HepG2 (cell line): Measurements from ENCODE around the gene SPAG9. TPM values are rescaled to one million over a fixed set of nuclear protein-coding genes. Genes with fewer than 3 reads are reported as not detected.

ENCODE experiments used
- BCL6 ChIP-seq: IDR thresholded peaks from 2 replicates; pipeline ENCODE4 v1.6.1; 2016; ENCODE audit warnings: missing genetic modification reagents, missing compliant biosample characterization
- CHCHD3 ChIP-seq: sonication (generic); formaldehyde crosslinking; IDR thresholded peaks from 2 replicates; pipeline ENCODE4 v1.8.0; 2022; ENCODE audit warnings: mild to moderate bottlenecking, missing genetic modification reagents, moderate library complexity
- FOSL1 ChIP-seq: sonication (generic); formaldehyde crosslinking; IDR thresholded peaks from 2 replicates; pipeline ENCODE4 v1.9.0; 2021; ENCODE audit warnings: missing genetic modification reagents, borderline replicate concordance
- FOXA3 ChIP-seq: IDR thresholded peaks from 2 replicates; pipeline ENCODE4 v1.6.1; 2016; ENCODE audit warnings: missing genetic modification reagents, missing compliant biosample characterization
- FOXK2 ChIP-seq: fragments of 450-650 bp; IDR thresholded peaks from 2 replicates; pipeline ENCODE4 v1.6.1; 2016
- GABPA ChIP-seq, 2 experiments: IDR thresholded peaks; 2 replicates each; pipeline ENCODE4 v1.6.1; 2011 to 2016; ENCODE audit warnings: low read depth in 2 of 2, low read length in 1 of 2, missing biosample characterization in 1 of 2, missing genetic modification characterization in 1 of 2
- HES4 ChIP-seq: sonication (generic); formaldehyde crosslinking; IDR thresholded peaks from 2 replicates; pipeline ENCODE4 v1.9.0; 2021; ENCODE audit warnings: mild to moderate bottlenecking, missing genetic modification reagents, borderline replicate concordance
- KLF12 ChIP-seq: sonication (generic); formaldehyde crosslinking; IDR thresholded peaks from 2 replicates; pipeline ENCODE4 v1.4.0; 2020; ENCODE audit warnings: missing genetic modification reagents, borderline replicate concordance
- PAF1 ChIP-seq: IDR thresholded peaks from 2 replicates; pipeline ENCODE4 v1.6.1; 2016; ENCODE audit warnings: missing genetic modification reagents, missing compliant biosample characterization
- SKI ChIP-seq: fragments of 450-650 bp; IDR thresholded peaks from one replicate; pipeline ENCODE4 v1.6.1; 2018; ENCODE audit warnings: mild to moderate bottlenecking; ENCODE audit not compliant: partially characterized antibody
- SPEN ChIP-seq: sonication (generic); formaldehyde crosslinking; IDR thresholded peaks from 2 replicates; pipeline ENCODE4 v1.5.1; 2020; ENCODE audit warnings: low read depth, mild to moderate bottlenecking, missing genetic modification reagents
- TCF7 ChIP-seq: sonication (generic); IDR thresholded peaks from 2 replicates; pipeline ENCODE4 v1.6.1; 2016; ENCODE audit warnings: antibody characterized with exemption, low read depth
- TCF7L2 ChIP-seq: IDR thresholded peaks from 2 replicates; pipeline ENCODE4 v1.6.1; 2011; ENCODE audit warnings: mild to moderate bottlenecking, low read depth, low read length, moderate library complexity
- ZMYM3 ChIP-seq: sonication (generic); formaldehyde crosslinking; IDR thresholded peaks from 2 replicates; pipeline ENCODE4 v1.5.1; 2020; ENCODE audit warnings: mild to moderate bottlenecking, missing genetic modification reagents
- ZNF10 ChIP-seq: sonication (generic); formaldehyde crosslinking; IDR thresholded peaks from 2 replicates; pipeline ENCODE4 v1.4.0; 2020; ENCODE audit warnings: mild to moderate bottlenecking, low read depth, missing genetic modification reagents, borderline replicate concordance
- ZNF12 ChIP-seq: sonication (generic); formaldehyde crosslinking; IDR thresholded peaks from 2 replicates; pipeline ENCODE4 v1.5.0; 2020; ENCODE audit warnings: missing genetic modification reagents
- ZNF510 ChIP-seq: sonication (generic); formaldehyde crosslinking; IDR thresholded peaks from 2 replicates; pipeline ENCODE4 v1.4.0; 2020; ENCODE audit warnings: low read depth, mild to moderate bottlenecking, missing genetic modification reagents
- ZNF607 ChIP-seq: sonication (generic); formaldehyde crosslinking; IDR thresholded peaks from 2 replicates; pipeline ENCODE4 v1.5.1; 2020; ENCODE audit warnings: missing genetic modification reagents, mild to moderate bottlenecking, borderline replicate concordance
- polyA plus RNA-seq, 8 experiments: library from polyadenylated mRNA; depleted of rRNA in 3 of 8; stranded (reverse) in 7 of 8; unstranded in 1 of 8; fragments of >200 nt; fragmentation: Illumina TruSeq in 4 of 8; extraction: Trizol in 4 of 8; gene quantifications; 2 replicates each; pipeline versions ENCODE4 v1.2.1 to v1.2.3, GENCODE V29; 2011 to 2016; ENCODE audit warnings: low read depth in 4 of 8, missing spikeins in 1 of 8, mixed read lengths in 1 of 8; ENCODE audit not compliant: insufficient read depth in 1 of 8
- total RNA-seq, 5 experiments: library from RNA; depleted of rRNA; stranded (reverse); fragments of >200 nt; fragmentation: Illumina TruSeq; extraction: Trizol; gene quantifications; 2 replicates each; pipeline ENCODE4 v1.2.3, GENCODE V29; 2016; ENCODE audit warnings: low read depth in 1 of 5
- TF ChIP-seq, protein P1 (sequence below): sonication (generic); formaldehyde crosslinking; IDR thresholded peaks from 2 replicates; pipeline ENCODE4 v1.4.0; 2020; ENCODE audit warnings: missing genetic modification reagents
- TF ChIP-seq, protein P2 (sequence below): sonication (generic); formaldehyde crosslinking; IDR thresholded peaks from 2 replicates; pipeline ENCODE4 v1.4.0; 2020; ENCODE audit warnings: missing genetic modification reagents, borderline replicate concordance
- TF ChIP-seq, protein P3 (sequence below): sonication (generic); formaldehyde crosslinking; IDR thresholded peaks from 2 replicates; pipeline ENCODE4 v1.8.0; 2022; ENCODE audit warnings: mild to moderate bottlenecking, missing genetic modification reagents, moderate library complexity
- TF ChIP-seq, protein P4 (sequence below): sonication (generic); formaldehyde crosslinking; IDR thresholded peaks from 2 replicates; pipeline ENCODE4 v1.8.0; 2022; ENCODE audit warnings: mild to moderate bottlenecking, missing genetic modification reagents; ENCODE audit not compliant: insufficient replicate concordance
- TF ChIP-seq, protein P5 (sequence below): sonication (generic); formaldehyde crosslinking; IDR thresholded peaks from 2 replicates; pipeline ENCODE4 v1.4.0; 2020; ENCODE audit warnings: missing genetic modification reagents

The SPAG9 gene
- total and polyA plus RNA-seq, 2 of the 13 experiments (the other 11 are each of a cell fraction or from before 2014, with no cell fraction given) = 43.2 to 78.6 TPM

DNA sequence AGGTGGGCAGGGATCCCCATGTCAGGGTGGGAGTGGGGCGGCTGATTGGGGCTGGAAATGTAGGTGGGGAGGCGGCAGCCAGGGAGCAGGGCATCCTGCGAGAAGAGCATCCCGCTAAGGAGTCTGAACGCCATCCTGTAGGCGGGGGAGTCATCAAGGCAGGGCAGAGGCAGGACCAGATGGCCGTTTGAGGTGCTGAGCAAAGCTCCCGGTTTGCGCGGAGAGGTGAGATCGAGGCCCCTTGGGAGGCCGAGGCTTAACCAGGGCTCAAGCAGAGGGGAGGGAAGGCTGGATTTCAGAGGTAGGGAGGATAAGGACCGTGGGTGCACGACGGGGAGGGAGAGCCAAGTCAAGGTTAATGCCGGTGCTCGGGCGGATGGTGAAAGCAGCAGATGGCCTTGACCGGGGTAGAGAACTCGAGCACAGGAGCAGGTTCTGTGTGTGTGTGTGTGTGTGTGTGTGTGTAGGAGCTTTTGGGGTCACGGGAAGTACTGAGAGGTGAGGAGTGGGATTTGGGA is 45.1 kb upstream of the SPAG9 start (continued):
- TF ChIP-seq KLF12 (CRISPR knock-in tag) (no peak; the same call in 1 of the 2 replicates), ZNF510 (no peak), ZNF607 (CRISPR knock-in tag) (peak; percentile 86), BCL6 (CRISPR knock-in tag) (no peak), TCF7 (no peak), GABPA (IDR thresholded peaks at IDR 0.05; ENCODE audit: low read depth, low read length) (no peak), GABPA (CRISPR knock-in tag; IDR thresholded peaks at IDR 0.05; ENCODE audit: low read depth) (no peak), HES4 (CRISPR knock-in tag) (no peak), SKI (peak; percentile 97), FOXA3 (no peak), CHCHD3 (CRISPR knock-in tag) (no peak), PAF1 (CRISPR knock-in tag) (no peak), ZMYM3 (CRISPR knock-in tag) (0 out of 2 replicates have a peak, but pooled peaks have one; percentile 44), SPEN (CRISPR knock-in tag) (0 out of 2 replicates have a peak, but pooled peaks have one; percentile 13), FOXK2 (no peak), TCF7L2 (no peak), ZNF10 (CRISPR knock-in tag) (0 out of 2 replicates have a peak, but pooled peaks have one; percentile 37), ZNF12 (no peak), FOSL1 (CRISPR knock-in tag) (no peak)
- TF ChIP-seq, protein P1, sequence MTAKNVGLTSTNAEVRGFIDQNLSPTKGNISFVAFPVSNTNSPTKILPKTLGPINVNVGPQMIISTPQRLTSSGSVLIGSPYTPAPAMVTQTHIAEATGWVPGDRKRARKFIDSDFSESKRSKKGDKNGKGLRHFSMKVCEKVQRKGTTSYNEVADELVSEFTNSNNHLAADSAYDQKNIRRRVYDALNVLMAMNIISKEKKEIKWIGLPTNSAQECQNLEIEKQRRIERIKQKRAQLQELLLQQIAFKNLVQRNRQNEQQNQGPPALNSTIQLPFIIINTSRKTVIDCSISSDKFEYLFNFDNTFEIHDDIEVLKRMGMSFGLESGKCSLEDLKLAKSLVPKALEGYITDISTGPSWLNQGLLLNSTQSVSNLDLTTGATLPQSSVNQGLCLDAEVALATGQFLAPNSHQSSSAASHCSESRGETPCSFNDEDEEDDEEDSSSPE (CRISPR knock-in tag) = no peak
- TF ChIP-seq, protein P2, sequence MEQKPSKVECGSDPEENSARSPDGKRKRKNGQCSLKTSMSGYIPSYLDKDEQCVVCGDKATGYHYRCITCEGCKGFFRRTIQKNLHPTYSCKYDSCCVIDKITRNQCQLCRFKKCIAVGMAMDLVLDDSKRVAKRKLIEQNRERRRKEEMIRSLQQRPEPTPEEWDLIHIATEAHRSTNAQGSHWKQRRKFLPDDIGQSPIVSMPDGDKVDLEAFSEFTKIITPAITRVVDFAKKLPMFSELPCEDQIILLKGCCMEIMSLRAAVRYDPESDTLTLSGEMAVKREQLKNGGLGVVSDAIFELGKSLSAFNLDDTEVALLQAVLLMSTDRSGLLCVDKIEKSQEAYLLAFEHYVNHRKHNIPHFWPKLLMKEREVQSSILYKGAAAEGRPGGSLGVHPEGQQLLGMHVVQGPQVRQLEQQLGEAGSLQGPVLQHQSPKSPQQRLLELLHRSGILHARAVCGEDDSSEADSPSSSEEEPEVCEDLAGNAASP (CRISPR knock-in tag) = peak; percentile 11; the same call in 1 of the 2 replicates
- TF ChIP-seq, protein P3, sequence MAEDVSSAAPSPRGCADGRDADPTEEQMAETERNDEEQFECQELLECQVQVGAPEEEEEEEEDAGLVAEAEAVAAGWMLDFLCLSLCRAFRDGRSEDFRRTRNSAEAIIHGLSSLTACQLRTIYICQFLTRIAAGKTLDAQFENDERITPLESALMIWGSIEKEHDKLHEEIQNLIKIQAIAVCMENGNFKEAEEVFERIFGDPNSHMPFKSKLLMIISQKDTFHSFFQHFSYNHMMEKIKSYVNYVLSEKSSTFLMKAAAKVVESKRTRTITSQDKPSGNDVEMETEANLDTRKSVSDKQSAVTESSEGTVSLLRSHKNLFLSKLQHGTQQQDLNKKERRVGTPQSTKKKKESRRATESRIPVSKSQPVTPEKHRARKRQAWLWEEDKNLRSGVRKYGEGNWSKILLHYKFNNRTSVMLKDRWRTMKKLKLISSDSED (CRISPR knock-in tag) = no peak
- TF ChIP-seq, protein P4, sequence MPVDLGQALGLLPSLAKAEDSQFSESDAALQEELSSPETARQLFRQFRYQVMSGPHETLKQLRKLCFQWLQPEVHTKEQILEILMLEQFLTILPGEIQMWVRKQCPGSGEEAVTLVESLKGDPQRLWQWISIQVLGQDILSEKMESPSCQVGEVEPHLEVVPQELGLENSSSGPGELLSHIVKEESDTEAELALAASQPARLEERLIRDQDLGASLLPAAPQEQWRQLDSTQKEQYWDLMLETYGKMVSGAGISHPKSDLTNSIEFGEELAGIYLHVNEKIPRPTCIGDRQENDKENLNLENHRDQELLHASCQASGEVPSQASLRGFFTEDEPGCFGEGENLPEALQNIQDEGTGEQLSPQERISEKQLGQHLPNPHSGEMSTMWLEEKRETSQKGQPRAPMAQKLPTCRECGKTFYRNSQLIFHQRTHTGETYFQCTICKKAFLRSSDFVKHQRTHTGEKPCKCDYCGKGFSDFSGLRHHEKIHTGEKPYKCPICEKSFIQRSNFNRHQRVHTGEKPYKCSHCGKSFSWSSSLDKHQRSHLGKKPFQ (CRISPR knock-in tag) = peak; percentile 84
- TF ChIP-seq, protein P5, sequence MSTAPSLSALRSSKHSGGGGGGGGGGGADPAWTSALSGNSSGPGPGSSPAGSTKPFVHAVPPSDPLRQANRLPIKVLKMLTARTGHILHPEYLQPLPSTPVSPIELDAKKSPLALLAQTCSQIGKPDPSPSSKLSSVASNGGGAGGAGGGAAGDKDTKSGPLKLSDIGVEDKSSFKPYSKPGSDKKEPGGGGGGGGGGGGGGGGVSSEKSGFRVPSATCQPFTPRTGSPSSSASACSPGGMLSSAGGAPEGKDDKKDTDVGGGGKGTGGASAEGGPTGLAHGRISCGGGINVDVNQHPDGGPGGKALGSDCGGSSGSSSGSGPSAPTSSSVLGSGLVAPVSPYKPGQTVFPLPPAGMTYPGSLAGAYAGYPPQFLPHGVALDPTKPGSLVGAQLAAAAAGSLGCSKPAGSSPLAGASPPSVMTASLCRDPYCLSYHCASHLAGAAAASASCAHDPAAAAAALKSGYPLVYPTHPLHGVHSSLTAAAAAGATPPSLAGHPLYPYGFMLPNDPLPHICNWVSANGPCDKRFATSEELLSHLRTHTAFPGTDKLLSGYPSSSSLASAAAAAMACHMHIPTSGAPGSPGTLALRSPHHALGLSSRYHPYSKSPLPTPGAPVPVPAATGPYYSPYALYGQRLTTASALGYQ = no peak
